Gastrocnemius medialis (tissue), 4 donors: ENCODE measurements around the gene PSMD14.

Experiments used
- POLR2A ChIP-seq, 2 donors: fragments of 450-650 bp; IDR thresholded peaks; one replicate each; pipeline ENCODE4 v1.6.1; 2017; ENCODE audit warnings: antibody characterized with exemption in 2 of 2, mild to moderate bottlenecking in 2 of 2, moderate library complexity in 2 of 2
- TF ChIP-seq, protein P1 (sequence below), 5 experiments: fragments of 450-650 bp in 3 of 5; fragments of 200-600 bp in 2 of 5; sonication (generic) in 2 of 5; IDR thresholded peaks in 4 of 5; conservative IDR thresholded peaks in 1 of 5; 1 replicate in 4 of 5; 2 replicates in 1 of 5; pipeline ENCODE4 v1.5.1; 2016 to 2019; ENCODE audit warnings: antibody characterized with exemption in 5 of 5, mild to moderate bottlenecking in 3 of 5, moderate library complexity in 3 of 5

DNA sequence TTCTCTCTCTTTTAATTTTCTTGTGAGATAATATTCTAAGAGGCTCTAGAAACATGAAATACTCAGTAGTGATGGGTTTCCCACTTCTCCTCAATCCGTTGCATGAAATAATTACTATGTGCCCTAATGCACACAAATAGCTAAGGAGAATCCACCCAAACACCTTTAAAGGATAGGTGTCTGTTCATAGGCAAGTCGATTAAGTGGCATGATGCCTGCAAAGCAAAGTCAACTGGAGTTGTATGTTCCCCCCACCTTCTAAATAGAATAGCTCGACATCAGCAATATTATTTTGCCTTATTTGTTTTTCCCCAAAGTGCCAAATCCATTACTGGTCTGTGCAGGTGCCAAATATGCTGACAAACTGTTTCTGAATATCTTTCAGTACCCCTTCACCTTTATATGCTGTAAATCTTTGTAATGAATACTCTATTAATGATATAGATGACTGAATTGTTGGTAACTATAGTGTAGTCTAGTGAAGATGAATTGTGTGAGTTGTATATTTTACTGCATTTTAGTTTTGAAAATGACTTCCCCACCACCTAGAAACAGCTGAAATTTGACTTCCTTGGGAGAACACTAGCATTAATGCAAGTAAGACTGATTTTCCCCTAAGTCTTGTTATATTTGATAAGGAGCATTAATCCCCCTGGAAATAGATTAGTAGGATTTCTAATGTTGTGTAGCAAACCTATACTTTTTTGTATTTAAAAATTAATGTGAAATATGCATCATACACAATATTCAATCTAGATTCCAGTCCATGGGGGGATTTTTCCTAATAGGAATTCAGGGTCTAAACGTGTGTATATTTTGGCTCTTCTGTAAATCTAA lies 116.9 kb downstream of the PSMD14 start:
- TF ChIP-seq POLR2A (IDR thresholded peaks at IDR 0.05), result no peak
- TF ChIP-seq, protein P1, sequence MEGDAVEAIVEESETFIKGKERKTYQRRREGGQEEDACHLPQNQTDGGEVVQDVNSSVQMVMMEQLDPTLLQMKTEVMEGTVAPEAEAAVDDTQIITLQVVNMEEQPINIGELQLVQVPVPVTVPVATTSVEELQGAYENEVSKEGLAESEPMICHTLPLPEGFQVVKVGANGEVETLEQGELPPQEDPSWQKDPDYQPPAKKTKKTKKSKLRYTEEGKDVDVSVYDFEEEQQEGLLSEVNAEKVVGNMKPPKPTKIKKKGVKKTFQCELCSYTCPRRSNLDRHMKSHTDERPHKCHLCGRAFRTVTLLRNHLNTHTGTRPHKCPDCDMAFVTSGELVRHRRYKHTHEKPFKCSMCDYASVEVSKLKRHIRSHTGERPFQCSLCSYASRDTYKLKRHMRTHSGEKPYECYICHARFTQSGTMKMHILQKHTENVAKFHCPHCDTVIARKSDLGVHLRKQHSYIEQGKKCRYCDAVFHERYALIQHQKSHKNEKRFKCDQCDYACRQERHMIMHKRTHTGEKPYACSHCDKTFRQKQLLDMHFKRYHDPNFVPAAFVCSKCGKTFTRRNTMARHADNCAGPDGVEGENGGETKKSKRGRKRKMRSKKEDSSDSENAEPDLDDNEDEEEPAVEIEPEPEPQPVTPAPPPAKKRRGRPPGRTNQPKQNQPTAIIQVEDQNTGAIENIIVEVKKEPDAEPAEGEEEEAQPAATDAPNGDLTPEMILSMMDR (IDR thresholded peaks at IDR 0.05 in 4 of 5, conservative IDR thresholded peaks at IDR 0.05 in 1 of 5), result no peak
